Subcutaneous adipose tissue (tissue), 4 donors: Measurements from ENCODE around the gene SNX27. TPM values are rescaled to one million over a fixed set of nuclear protein-coding genes. Genes with fewer than 3 reads are reported as not detected.

Source experiments
- CTCF ChIP-seq: fragments of 450-650 bp; IDR thresholded peaks from one replicate; pipeline ENCODE4 v1.5.1; 2016; ENCODE audit warnings: low read depth, mild to moderate bottlenecking, control low read depth, antibody characterized with exemption, moderate library complexity
- total RNA-seq, 4 donors: library from RNA; depleted of rRNA; stranded (reverse); fragments of >200 nt; gene quantifications; one replicate each; pipeline ENCODE4 v1.1.0, GENCODE V29; 2016

Gene SNX27
- total RNA-seq, 4 donors from 2014 or later: 30.0 to 62.2 (median 46.6) TPM

- no peak for TF ChIP-seq CTCF
Observed at GRCh38 chr1:151718011-151718431, 106.2 kb downstream of the SNX27 start.

GRCh38 chr1:151718666-151719065 is 106.8 kb downstream of the SNX27 start:
- no peak for TF ChIP-seq CTCF

- no peak for TF ChIP-seq CTCF
Observed at GRCh38 chr1:151720125-151720524, 108.3 kb downstream of the SNX27 start.

- no peak for TF ChIP-seq CTCF
Observed at GRCh38 chr1:151720554-151720953, 108.7 kb downstream of the SNX27 start.

- TF ChIP-seq CTCF: no peak
Observed at GRCh38 chr1:151720974-151721787, 109.3 kb downstream of the SNX27 start, which contains the start of gene RIIAD1. RIIAD1 (plus strand) TSS chr1:151721522; CDS start chr1:151721537, 15 bp downstream.

GRCh38 chr1:151721788-151722510 is 110.1 kb downstream of the SNX27 start:
- TF ChIP-seq CTCF: no peak

- TF ChIP-seq CTCF: no peak
Observed at GRCh38 chr1:151723726-151724370, 112.0 kb downstream of the SNX27 start.
